ENCODE data around the gene UBQLN1.

UBQLN1 gene

GRCh38 chr9:83688921-83689320 lies 18.8 kb downstream of the UBQLN1 start:
- DNase-seq: no peak

- no peak for DNase-seq
Observed at GRCh38 chr9:83681490-83681889, 26.3 kb downstream of the UBQLN1 start.

- DNase-seq: no peak
Observed at GRCh38 chr9:83680233-83680632, 27.5 kb downstream of the UBQLN1 start.

- no peak for DNase-seq
Observed at GRCh38 chr9:83677596-83677995, 30.2 kb downstream of the UBQLN1 start.

- DNase-seq: no peak
Observed at GRCh38 chr9:83675466-83675865, 32.3 kb downstream of the UBQLN1 start.

- no peak for DNase-seq
Observed at GRCh38 chr9:83671451-83671850, 36.3 kb downstream of the UBQLN1 start.

GRCh38 chr9:83670381-83670780 lies 37.4 kb downstream of the UBQLN1 start:
- DNase-seq: no peak

GRCh38 chr9:83669067-83669466 lies 38.7 kb downstream of the UBQLN1 start:
- no peak for DNase-seq

GRCh38 chr9:83665580-83666200 lies 42.1 kb downstream of the UBQLN1 start:
- DNase-seq: no peak

- DNase-seq: no peak
Observed at GRCh38 chr9:83662933-83663332, 44.8 kb downstream of the UBQLN1 start.

- no peak for DNase-seq
Observed at GRCh38 chr9:83656952-83657351, 50.8 kb downstream of the UBQLN1 start.

GRCh38 chr9:83656032-83656680 lies 51.6 kb downstream of the UBQLN1 start:
- DNase-seq: no peak

- DNase-seq: no peak
Observed at GRCh38 chr9:83655433-83655832, 52.3 kb downstream of the UBQLN1 start.

GRCh38 chr9:83652433-83652832 lies 55.3 kb downstream of the UBQLN1 start:
- no peak for DNase-seq

- no peak for DNase-seq
Observed at GRCh38 chr9:83651558-83651957, 56.2 kb downstream of the UBQLN1 start.

GRCh38 chr9:83649515-83649914 lies 58.2 kb downstream of the UBQLN1 start:
- DNase-seq: no peak

- DNase-seq: peak in 7 of 14 donors; percentile 3 to 60 (median 24)
Observed at GRCh38 chr9:83649080-83649479, 58.7 kb downstream of the UBQLN1 start.

GRCh38 chr9:83646500-83647239 lies 61.1 kb downstream of the UBQLN1 start:
- no peak for DNase-seq

- no peak for DNase-seq
Observed at GRCh38 chr9:83642793-83643192, 65.0 kb downstream of the UBQLN1 start.

GRCh38 chr9:83639266-83639665 lies 68.5 kb downstream of the UBQLN1 start:
- no peak for DNase-seq

- DNase-seq: no peak
Observed at GRCh38 chr9:83637389-83637788, 70.4 kb downstream of the UBQLN1 start.

- no peak for DNase-seq
Observed at GRCh38 chr9:83636813-83637212, 70.9 kb downstream of the UBQLN1 start.

- no peak for DNase-seq
Observed at GRCh38 chr9:83633676-83634075, 74.1 kb downstream of the UBQLN1 start.

GRCh38 chr9:83633255-83633654 lies 74.5 kb downstream of the UBQLN1 start:
- DNase-seq: no peak
